ENCODE measurements around the gene DNHD1. TPM values are rescaled to one million over a fixed set of nuclear protein-coding genes. Genes with fewer than 3 reads are reported as not detected.

The DNHD1 gene
- total RNA-seq, 1 donor from 2014 or later = 33.1 TPM

DNA sequence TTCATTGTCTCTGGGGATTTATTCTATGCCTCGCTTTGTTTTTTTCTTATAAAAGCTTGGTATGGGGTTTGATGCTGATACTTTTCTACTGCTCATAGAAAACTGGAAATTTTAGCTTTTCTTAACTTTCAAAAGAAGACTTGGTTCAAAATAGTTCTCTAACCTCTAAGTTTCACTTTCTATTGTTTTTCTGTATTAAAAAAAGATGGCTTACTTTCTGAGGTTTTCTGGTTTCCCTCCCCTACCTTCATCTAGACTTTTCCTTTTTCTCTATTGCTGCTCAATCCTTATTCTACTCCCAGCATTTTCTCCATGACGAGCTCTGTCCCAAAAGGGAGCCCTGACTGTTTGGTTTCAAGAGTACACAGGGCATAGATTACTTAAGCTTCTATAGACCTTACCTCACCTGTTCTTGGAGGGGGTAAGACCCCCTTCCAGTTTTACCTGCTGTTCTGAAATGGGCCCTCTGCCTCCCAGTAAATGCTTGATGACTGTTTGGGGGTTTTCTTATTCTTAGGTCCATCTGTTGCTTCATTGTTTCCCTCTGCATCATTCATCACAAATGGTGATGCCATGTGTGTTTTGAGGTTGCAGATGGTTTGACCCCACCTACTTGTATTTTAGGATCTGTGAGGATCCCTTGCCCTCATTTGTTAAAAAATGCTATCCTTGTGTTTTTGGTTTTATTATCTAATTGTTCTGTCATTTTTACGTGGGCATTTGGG lies 29.5 kb downstream of the DNHD1 start:
- intact Hi-C loops (cut with DNase I) = no loop called here
- DNase-seq (ENCODE audit: low spot score) = no peak
- no peak for ATAC-seq

DNA sequence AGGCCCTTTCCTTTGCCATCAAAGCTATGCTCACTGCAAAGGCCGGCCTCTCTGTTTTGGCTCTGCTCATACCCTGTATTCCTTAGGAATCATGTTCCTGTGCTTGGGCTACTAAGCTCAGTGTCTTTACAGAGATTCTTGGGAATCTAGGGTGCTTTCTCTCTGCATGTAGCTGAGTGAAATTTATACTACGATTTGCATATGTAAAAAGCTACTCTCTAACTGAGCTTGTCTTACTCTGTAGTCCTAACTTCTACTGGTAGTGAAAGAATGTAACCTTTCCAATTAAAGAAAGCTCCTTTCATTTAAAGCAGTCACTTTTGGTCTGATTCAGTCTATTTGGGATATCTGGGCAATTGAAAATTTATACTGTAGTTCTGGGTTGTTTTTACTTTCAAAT lies 32.2 kb downstream of the DNHD1 start:
- DNase-seq (ENCODE audit: low spot score) (no peak), ATAC-seq (no peak)
- intact Hi-C loops (cut with DNase I) = no loop called here

DNA sequence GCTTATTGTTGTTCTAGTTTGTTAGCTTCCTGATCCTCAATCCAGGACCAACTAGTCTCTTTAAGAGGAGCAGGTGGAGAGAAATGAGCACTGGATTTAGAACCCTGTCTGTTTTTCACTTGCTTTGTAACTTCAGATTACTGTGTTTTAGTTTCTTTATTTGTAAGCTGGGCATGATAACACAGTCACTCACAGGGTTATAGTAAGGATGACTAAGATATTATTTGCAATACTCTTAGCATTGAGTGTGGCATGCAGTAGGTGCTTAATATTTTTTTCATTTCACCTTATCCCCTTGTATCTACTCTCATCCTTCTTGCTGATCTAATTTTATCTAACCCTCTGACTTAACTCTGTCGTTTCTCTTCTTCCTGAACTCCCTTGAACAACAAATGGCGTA lies 33.8 kb downstream of the DNHD1 start:
- ATAC-seq (no peak), DNase-seq (ENCODE audit: low spot score) (no peak)
- intact Hi-C loops (cut with DNase I) = loop anchor here (10.0 kb wide), 1 partner anchor 154 kb away; the partner anchor contains the start of gene MRPL17

DNA sequence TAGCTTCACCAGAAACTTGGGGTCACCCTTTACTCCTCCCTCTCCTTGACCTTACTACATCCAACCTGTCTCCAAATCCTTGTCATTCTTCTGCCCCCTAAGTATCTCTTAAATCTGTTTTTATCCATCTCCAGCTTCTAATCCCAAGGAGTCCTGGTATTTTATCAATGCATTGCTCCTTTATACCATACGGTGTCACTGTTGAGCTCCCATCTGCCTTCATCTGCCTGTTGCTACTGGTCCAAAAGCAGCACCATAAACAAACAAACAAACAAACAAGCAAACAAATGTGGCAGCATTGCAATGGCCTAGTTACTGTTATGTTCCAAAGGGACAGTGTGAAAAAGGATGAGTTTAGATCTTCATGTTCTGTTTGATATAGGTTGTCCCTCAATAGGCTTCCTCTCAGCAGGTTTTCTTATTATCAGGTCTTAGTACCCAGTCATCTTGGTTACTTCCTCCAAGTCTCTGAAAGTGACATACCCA lies 34.2 kb downstream of the DNHD1 start:
- intact Hi-C loops (cut with DNase I) = loop anchor here (10.0 kb wide), 1 partner anchor 153 kb away; the partner anchor contains the start of gene MRPL17
- no peak for DNase-seq (ENCODE audit: low spot score)
- ATAC-seq = peak; percentile 80

DNA sequence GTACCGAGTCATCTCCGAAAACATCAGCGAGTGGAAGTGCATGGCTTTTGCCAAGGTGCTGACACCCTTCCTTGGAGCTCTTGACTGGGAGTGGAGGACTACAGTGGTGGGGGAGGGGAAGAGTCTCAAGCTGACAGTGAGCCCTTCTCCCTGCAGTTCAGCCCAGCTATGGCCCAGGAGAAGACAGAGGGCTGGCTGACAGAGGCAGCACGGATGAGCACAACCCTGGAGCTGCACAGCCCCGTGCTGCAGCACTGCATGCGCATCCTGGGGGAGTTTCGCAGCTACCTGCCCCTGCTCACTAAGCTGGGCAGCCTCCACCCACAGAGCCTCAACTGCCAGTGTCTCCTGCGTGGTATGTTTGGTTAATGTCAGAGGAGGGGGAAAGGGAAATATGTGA lies 41.4 kb downstream of the DNHD1 start:
- DNase-seq (ENCODE audit: low spot score) = no peak
- ATAC-seq = no peak
- intact Hi-C loops (cut with DNase I) = loop anchor here (10.0 kb wide), 1 partner anchor 146 kb away; the partner anchor contains the start of gene MRPL17

- DNase-seq (ENCODE audit: low spot score) = no peak
- intact Hi-C loops (cut with DNase I) = loop anchor here (10.0 kb wide), 1 partner anchor 146 kb away; the partner anchor contains the start of gene MRPL17
- no peak for ATAC-seq
Measured at GRCh38 chr11:6538945-6539344, 41.9 kb downstream of the DNHD1 start.

DNA sequence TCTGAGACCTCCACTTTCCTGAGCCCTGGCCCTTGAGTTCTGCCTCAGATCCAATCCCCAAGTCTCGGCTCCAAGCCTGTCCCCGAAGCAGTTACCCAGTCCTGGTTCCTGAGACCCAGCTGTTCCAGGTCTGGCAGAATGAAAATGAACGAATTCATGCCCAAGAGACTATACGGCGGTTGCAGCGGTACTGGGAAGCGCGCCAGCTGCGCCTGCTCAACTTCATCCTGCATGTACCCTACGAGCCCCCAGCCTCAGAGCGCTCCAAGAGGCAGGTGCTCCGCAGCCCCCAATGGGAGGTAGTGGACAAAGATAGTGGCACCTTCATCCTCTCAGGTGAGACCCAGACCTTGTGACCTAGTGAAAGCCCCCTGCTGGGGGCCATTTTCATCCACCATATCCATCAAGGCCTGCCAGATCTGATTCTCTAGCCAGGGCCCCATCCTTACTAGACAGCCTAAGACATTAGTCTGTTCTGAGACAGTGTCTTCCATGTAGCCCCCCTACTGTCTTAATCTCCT lies 42.7 kb downstream of the DNHD1 start:
- DNase-seq (ENCODE audit: low spot score) (no peak), ATAC-seq (no peak)
- intact Hi-C loops (cut with DNase I) = loop anchor here (10.0 kb wide), 1 partner anchor 145 kb away; the partner anchor contains the start of gene MRPL17

GRCh38 chr11:6541356-6541755 lies 44.3 kb downstream of the DNHD1 start:
- intact Hi-C loops (cut with DNase I) = no loop called here
- no peak for DNase-seq (ENCODE audit: low spot score)

DNA sequence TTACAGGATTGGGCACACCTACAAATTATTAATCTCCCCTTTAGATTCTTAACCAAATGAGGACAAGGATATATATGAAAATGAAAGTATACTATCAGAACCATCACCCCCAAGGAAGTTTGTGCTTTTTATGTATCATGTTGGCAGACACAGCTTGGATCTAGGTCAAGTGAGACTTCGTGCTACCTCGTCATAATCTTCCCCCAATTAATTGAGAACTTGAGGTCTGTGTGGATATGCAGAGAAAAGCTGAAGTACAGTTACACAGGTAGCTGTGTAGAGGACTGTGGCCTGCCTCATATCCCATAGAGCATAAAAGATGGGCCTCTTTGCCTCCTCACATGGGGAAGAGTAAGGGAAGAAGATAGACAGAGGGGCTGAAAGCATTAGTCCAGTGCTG lies 45.6 kb downstream of the DNHD1 start:
- intact Hi-C loops (cut with DNase I) = no loop called here
- ATAC-seq (no peak), DNase-seq (ENCODE audit: low spot score) (no peak)

More at GRCh38 chr11:6541356-6541755, 44.3 kb downstream of the DNHD1 start:
- ATAC-seq = no peak

- intact Hi-C loops (cut with DNase I) = no loop called here
- peak; percentile 9 for ATAC-seq
- no peak for DNase-seq (ENCODE audit: low spot score)
Measured at GRCh38 chr11:6544921-6545850, 48.1 kb downstream of the DNHD1 start.

DNA sequence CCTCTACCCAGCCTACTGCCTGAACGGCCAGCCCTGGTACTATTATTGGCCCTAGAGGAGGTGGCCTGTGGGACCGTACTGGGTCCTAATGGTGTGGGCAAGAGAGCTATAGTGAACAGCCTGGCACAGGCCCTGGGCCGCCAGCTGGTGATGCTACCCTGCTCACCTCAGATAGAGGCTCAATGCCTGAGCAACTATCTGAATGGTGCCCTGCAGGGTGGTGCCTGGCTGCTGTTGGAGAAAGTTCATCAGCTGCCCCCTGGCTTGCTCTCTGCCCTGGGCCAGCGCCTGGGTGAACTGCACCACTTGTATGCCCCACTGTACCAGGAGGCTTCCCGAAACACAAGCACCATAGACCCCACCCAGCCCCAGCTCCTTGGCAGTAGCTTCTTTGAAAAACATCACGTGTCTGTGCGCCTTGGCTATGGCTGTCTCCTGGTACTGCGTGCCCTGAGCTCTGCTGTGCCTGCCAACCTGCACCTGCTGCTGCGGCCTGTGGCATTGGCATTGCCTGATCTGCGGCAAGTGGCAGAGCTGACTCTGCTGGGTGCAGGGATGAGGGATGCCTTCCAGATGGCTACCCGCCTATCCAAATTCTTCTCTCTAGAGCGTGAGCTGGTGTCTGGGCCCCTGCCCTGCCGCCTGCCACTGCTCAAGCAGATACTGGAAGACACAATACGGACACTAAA lies 49.0 kb downstream of the DNHD1 start:
- intact Hi-C loops (cut with DNase I) = no loop called here
- DNase-seq (ENCODE audit: low spot score) (no peak), ATAC-seq (no peak)

- intact Hi-C loops (cut with DNase I) = no loop called here
- ATAC-seq = no peak
- no peak for DNase-seq (ENCODE audit: low spot score)
Measured at GRCh38 chr11:6546735-6547134, 49.7 kb downstream of the DNHD1 start.

- ATAC-seq = no peak
- intact Hi-C loops (cut with DNase I) = no loop called here
- DNase-seq (ENCODE audit: low spot score) = no peak
Measured at GRCh38 chr11:6547177-6547576, 50.1 kb downstream of the DNHD1 start.

- ATAC-seq (no peak), DNase-seq (ENCODE audit: low spot score) (no peak)
- intact Hi-C loops (cut with DNase I) = no loop called here
Measured at GRCh38 chr11:6548121-6548520, 51.0 kb downstream of the DNHD1 start.

- DNase-seq (ENCODE audit: low spot score) = no peak
- no peak for ATAC-seq
- intact Hi-C loops (cut with DNase I) = no loop called here
Measured at GRCh38 chr11:6548641-6549040, 51.6 kb downstream of the DNHD1 start.

- no peak for ATAC-seq
- DNase-seq (ENCODE audit: low spot score) = no peak
- intact Hi-C loops (cut with DNase I) = no loop called here
Measured at GRCh38 chr11:6553634-6554033, 56.6 kb downstream of the DNHD1 start.

DNA sequence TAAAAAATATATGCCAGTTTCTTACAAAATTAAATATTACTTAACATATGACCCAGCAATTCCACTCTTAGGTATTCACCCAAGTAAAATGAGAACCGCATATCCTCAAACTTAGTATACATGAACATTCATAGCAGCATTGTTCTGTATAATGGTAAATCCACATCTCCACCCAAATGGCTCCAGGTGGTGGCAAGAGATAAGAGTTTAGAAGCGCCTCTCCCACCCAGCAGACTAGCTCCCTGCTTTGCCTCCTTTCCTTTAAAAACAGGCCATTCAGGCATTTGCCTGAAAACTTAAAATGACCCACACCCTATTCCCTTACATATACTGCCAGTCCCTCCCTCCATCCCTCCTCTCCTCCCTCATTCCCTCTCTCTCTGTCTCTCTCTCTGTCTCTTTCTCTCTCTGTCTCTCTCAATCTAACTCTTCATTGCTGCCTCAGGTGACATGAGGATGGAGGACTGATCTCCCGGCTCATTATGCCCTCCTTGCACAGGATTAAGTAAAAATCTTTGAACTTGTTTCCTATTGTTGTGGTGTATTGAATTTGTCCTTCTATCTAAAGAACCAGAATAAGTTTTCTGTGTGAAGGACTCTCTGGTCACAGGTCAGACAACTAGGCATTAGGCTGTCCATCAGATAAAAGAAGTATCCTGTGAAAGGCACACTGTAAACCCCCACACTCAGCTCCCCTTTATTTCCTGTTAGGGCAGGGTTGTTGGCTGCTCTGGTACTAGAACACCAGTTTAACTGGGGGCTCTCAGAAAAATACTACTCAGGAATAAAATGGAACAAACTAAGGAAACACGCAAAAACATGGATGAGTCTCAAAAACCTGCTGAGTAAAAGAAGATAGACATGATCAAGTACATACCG lies 58.0 kb downstream of the DNHD1 start:
- ATAC-seq = no peak

More for the DNA sequence above, 58.0 kb downstream of the DNHD1 start:
- intact Hi-C loops (cut with DNase I) = no loop called here
- DNase-seq (ENCODE audit: low spot score) = no peak

Measured in sciatic nerve (tissue), 2 donors.